ENCODE results near the gene SECTM1.

- no peak for TF ChIP-seq CTCF (IDR thresholded peaks at IDR 0.05; ENCODE audit: low read depth, low read length, poor library complexity, severe bottlenecking)
- TF ChIP-seq EZH2phosphoT487 (IDR thresholded peaks at IDR 0.05; ENCODE audit: borderline replicate concordance, low read length): no peak
Measured at GRCh38 chr17:82319619-82320062, 13.9 kb downstream of the SECTM1 start.

Measured in DOHH2 (cell line).